DMS79 treated with DMSO at 0.1 percent for 48 hours (cell line): ENCODE measurements around the gene RNF157.
A peak's percentile ranks its signal among the peaks of the same experiment; 100 is the strongest.

ENCODE experiments used
- DNase-seq: peaks from one replicate; lab custom pipeline; 2025; lab: John Stamatoyannopoulos, UW

The RNF157 gene

DNA sequence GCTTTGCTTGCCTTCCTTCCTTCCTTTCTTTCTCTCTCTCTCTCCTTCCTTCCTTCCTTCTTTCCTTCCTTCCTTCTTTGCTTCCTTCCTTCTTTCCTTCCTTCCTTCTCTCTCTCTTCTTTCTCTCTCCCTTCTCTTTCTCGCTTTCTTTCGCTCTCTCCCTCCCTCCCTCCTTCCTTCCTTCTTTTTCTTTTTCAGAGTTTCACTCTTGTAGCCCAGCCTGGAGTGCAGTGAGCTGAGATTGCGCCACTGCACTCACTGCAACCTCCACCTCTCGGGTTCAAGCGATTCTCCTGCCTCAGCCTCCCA, 117.1 kb downstream of the RNF157 start:
- DNase-seq, result no peak

DNA sequence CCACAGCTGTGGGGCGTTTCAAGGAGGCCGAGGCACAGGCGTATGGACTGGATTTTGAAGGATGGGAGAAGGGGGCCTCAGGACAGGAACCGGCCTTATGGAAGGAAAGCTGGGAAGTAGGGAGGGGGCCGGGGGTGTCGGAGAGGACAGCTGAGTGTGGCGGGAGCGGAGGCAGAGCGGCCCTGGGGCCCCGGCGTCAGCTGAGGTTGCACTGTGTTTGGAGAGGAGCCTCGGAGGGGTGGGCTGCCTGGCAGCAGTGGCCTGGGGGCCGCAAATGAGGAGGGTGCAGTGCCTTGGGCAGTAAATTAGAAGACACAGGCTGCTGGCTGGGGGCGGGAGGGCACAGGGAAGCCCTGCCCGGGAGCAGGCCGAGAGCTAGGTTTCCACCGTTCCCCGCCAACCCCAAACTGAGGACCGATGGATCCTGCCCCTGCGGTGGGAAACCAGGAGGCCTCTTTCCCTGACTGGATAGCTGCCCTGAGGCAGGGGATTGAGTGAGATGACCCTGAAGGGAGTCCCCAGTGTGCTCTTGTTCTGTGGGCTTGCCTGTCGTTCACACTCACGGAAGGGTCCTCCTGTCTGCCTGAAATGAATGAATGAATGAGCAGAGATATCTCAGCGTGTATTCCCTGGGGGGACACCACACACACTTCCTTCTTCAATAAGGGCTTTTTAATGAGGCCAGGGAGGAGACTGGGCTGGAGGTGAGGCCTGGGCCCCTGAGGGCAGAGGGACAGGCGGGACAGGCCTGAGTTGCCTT, 117.7 kb downstream of the RNF157 start:
- DNase-seq, result no peak

DNA sequence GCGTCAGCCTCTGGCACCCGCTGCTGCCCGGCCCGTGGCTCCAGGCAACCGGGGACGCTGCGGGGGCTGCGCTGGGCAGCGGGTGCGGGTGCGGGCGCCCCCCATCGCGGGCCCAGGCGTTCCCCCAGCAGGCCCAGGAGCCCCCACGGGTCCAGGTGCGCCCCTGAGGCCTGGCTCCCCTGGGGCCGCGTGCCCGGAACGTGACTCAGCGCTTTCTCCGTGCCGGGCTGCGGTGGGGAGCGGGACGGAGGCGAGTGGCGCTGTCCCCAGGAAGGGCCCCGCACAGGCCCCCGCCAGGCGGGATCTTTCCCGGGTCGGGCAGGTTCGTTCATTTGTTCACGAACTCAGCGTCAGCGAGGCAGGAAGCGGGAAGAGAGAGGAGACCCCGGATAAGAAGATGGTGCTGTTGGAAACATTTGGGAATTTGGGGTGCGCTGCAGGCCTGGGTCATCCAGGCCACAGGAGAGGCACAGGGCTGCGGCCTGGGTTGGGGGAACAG, 118.3 kb downstream of the RNF157 start:
- DNase-seq, result no peak

DNA sequence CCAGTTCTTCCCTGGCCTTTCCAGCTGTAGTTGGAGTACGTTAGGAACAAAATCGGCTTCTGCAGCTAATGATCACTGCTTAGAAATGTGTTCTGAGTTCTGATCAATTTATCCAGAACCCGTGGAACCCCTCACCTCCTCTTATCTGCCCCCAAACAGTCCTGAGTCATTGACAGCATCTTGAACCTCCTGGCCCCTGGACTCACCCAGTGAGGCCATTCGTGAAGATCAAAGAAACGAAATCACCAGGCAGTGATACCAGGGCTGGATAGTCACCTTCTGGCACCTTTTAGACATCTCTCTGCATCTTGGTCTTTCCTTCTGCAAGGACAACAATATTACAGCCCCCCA, 119.7 kb downstream of the RNF157 start:
- DNase-seq, result no peak

DNA sequence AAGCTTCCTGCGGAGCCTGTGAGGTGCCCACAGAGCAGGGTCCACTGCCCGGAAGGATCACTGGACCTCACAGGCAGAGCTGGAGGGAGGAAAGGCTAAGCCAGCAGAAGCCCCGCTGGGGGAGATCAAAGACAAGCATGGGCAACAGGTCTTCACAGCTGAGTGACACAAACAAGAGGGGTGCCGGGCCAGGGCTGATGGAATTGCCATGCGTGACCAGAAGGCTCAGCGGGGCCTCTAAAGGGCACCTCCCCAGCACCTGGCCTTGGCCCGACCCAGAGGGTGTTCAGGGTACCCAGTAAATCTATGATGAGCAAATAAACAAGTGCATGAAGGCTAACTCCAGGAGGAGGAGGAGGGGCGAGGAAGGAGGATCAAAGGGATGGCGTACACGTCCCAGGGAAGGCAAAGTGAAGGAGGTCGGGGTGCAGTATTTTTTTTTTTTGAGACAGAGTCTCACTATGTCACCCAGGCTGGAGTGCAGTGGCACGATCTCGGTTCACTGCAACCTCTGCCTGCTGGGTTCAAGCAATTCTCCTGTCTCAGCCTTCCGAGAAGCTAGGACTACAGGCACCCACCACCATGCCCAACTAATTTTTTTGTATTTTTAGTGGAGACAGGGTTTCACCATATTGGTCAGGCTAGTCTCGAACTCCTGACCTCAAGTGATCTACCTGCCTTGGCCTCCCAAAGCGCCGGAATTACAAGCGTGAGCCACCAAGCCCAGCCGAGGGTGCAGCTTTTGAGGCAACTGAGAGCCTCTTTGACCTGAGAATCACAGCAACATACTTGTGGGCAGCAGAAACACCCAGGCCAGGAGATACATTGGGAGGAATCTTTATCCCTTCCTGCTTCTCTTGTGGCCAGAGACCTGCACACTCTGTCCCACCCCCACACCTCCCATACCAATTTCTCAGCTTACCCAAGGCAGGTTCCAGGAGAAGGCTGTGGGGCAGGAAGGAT, 120.6 kb downstream of the RNF157 start:
- no peak for DNase-seq

DNA sequence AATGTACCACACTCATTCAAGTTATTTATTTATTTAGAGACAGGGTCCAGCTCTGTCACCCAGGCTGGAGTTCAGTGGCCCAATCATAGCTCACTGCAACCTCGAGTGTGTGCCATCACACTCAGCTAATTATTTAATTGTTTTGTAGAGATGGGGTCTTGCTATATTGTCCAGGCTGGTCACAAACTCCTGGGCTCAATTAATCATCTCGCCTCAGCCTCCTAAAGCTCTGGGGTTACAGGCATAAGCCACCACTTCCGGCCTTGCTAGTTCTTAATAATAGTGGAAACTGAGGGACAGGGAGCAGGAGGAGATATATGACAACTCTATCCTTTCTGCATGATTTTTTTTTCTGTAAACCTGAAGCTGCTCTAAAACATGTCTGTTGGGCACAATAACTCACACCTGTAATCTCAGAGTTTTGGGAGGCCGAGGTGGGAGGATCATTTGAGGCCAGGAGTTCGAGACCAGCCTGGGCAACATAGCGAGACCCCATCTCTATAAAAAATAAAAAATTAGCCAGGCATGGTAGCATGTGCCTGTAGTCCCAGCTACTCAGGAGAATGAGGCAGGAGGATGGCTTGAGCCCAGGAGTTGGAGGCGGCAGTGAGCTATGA, 125.0 kb downstream of the RNF157 start:
- no peak for DNase-seq

DNA sequence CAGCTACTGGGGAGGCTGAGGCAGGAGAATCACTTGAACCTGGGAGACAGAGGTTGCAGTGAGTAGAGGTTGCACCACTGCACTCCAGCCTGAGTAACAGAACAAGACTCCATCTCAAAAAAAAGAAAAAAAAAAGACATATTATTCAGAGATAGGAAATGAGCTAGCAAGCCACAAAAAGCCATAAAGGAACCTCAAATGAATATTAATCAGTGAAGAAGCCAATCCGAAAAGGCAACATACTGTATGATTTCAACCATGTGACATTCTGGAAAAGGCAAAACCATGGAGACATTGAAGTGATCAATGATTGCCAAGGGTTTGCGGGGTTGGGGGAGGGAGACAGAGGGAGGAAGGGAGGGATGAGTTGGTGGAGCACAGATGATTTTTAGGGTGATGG, 128.3 kb downstream of the RNF157 start:
- no peak for DNase-seq

DNA sequence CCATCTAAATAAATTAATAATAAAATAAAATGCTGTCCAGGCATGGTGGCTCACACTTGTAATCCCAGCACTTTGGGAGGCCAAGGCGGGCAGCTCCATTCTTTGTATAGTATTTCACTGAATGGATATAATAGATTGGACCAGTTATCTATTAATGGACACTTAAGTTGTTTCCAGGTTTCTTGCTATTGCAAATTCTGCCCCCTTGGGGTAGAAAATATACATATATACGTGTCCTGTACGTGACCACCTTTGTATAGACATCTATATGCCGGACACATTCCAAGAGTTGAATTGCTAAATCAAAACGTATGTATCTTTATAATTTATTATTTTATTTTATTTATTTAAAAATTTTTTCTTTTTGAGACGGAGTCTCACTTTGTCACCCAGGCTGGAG, 132.8 kb downstream of the RNF157 start:
- no peak for DNase-seq

DNA sequence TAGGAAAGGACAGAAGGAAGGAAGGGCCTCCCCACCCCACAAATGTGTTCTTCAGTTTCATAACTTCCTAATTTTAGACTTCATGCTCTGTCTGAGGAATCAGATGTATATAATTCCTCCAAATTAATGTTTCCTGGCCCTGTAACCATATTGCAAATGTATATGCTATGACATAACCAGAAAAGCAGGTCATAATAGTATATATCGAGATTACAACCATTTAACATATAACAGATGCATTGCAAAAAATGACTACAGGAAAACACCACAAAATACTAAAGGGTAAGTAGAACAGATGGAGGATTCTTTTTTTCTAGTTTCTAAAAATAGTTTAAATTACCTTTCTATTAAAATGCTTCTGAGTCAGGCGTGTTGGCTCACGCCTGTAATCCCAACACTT, 133.6 kb downstream of the RNF157 start:
- no peak for DNase-seq

DNA sequence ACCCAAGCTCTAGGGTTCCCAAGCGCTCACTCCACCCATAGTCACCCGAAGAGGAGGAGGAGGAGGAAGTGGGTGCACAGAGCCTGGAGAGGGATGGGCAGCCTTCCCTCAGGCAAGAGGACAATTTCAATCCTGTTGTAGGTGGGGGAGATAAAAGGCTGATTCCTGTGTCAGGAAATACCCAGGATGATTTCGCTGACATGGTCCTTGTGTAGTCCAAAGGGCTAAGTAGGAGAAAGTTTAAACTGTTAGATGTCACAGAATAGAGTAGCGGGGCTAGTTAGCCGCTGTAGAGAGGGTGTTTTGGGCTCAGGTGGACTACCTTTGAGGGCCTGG, 135.4 kb downstream of the RNF157 start:
- no peak for DNase-seq

DNA sequence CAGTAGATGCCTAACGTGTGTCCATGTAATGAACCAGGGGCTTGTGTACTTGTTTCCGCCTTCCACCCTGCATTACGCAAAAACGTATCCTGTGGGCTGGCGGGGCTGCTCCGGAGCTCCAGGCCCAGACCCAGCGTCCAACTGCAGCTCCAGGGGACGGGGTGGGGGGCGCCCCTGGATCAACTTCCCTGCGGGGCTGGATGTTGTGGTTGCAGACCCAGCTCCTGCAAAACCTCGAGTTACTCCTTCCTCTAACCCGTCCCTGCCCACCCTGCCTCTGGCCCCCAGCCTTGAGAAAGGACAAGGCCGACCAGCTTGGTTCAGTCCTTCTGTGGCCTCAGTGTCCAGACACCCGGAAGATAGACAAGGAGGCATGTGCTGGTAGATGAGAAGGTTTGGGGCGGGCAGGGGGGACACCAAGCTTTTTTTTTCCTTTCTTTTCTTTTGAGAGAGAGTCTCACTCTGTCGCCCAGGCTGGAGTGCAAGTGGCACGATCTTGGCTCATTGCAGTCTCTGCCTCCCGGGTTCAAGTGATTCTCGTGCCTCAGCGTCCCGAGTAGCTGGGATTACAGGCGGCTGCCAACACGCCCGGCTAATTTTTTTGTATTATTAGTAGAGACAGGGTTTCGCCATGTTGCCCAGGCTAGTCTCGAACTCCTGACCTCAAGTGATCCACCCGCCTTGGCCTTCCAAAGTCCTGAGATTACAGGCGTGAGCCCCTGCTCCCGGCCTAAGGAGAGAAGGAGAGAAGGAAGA, 136.0 kb downstream of the RNF157 start:
- no peak for DNase-seq

DNA sequence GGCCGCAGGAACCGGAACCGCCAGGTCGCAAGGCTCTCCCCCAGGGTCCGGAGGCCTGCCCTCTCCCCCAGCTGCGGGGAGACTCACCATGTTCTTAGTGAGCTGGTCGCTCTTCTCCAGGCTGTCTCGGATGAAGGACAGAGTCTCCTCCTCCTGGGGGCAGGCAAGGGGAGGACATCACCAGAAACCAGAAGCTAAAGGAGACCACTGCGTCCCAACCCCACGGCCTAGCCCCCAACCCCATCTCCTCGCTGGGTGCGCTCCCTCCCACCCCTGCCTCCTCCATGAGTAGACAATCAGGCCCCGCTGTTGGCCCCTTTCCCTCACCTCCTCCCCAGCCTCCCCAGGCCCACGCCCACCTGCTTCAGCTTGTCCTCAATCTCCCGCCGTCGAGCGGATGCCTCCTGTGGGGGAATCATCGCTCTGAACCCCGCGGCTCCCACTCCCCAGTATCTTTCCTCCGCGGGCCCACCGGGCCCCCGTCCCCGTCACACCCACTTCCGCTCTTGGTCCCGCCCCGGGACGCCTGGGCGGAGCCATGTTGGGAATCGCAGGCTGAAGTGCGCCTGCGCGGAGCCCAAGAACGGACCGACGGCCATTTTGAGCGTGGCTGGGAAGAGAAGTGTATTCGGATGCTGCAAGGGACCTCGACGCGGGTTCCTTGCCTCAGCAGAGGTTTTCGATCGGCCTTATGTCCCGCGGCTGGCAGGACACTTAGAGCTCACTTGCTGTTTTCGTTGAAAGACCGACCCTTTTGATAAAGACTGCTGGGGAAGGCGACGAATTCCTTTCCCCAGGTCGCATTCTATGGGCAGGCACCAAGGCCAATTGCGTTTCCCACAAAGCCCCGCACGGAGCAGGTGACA, 136.8 kb downstream of the RNF157 start, which contains the start of gene EXOC7:
EXOC7 (minus strand) TSS at position 514 of the 866 bp plus-strand sequence; CDS start at position 419, 95 bp downstream.
- DNase-seq, result peak; percentile 85

DNA sequence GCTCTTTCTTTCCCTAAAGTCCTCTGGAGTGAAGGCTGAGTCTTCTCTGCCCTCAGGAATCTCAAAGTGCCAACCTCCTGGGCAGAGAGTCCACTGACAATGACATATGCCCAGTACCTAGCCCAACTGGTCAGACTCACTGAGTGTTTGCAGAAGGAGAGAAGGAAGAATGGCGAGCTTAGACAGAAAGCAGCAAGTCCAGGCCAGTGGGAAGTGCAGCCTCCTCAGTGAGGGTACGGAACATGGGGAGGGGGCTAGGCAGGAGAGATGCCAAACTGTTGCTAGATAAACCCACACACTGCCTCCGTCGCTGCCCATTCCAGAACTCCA, 137.4 kb downstream of the RNF157 start:
- DNase-seq, result no peak

DNA sequence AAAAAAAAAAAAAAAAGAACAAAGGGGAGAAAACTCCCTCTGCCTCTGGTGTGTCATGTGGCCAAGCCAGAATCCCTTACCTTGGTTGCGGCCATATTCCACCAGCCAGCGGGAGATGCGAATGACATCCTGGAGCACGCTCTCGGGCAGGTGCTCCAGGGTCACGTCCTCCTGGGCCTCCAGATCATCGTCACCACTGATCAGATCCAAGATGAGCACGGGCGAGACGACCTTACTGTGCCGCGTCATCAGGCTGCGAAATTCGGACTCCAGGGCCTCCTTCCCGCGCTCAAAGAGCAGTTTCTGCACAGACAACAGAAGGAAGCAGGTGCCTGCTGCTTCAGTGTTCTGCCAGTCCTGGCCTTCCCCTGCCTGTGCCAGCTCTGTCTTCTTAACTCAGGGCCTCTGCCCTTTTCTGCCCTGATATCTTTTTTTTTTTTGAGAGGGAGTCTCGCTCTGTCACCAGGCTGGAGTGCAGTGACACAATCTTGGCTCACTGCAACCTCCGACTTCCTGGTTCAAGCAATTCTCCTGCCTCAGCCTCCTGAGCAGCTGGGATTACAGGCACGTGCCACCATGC, 142.5 kb downstream of the RNF157 start:
- DNase-seq, result no peak

DNA sequence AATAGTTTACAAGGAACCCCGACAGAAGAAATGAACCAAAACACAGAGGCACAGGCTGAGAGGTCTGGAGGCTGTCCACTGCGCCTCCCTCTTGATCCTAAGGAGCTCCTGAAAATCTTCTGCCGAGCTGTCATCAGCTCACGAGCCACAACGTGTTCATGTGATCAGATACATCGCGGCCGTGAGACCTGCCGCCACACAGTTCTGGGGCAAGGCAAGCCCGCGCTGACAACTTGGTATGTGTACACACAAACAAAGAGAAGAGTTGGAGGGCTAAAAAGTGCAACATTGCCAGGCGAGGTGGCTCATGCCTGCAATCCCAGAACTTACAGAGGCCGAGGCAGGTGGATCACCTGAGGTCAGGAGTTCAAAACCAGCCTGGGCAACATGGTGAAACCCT, 144.3 kb downstream of the RNF157 start:
- no peak for DNase-seq

DNA sequence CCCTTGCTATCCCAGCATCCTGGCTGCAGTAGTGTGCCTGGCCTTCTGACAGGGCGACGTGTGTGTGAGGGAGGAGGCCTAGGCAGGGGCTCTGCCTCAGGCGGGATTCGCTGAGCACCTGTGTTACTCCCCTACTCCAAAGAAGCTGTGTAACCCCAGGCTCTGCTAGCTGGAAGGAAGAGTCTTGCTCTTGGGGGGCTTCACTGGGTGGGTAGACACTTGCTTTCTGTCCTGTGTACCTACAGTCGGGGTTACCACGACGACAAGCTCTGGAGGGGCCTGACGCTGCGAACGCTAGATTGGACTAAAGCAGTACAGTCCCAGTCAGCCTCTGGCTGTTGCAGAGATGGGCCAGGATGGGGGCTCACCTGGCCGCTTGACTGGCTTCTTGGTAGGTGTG, 146.2 kb downstream of the RNF157 start:
- DNase-seq, result no peak

DNA sequence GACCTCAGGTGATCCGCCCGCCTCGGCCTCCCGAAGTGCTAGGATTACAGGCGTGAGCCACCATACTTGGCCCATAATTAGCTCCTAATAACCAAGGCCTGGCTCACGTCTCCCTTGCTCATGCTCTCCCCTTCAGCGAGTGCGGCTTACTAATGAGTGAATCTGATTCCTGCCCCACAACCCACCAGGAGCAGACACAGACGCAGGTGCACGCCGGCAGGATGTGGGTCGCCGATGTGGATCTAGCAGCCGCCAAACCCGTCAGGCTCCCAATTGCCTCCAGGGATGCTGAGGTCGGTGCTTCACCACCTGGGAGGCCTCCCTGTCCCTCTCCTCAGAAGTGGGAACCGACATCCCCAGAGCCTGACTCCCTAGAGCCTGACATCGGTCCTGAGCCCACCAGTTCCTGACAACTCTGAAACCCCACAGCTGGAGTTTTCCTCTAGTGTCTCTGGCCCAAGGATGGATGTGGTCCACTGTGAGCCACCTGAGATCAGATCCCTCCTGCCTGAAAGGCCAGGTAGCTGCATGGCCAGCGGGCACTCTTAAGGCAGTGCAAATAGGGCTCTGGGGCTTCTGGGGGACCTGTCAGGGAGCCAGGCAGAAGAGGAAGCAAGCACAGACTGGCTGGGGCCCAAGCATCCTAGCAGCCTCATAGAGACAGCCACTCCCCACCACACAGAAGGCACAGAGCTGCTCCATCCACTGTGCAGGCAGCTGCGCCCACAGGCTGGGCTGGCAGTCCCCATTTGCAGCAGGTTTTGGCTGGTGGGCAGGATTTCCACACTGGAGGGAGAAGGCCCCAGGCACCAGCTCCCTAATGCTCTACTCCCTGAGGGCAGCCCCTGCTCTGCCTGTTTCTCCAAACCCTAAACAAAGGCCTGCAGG, 147.5 kb downstream of the RNF157 start:
- no peak for DNase-seq
